ENCODE results near the gene GNPTAB. TPM values are rescaled to one million over a fixed set of nuclear protein-coding genes. Genes with fewer than 3 reads are reported as not detected.

GNPTAB gene
- total and polyA plus RNA-seq, 11 donors: 18.0 to 61.2 (median 44.9) TPM

GRCh38 chr12:101779200-101779599, 51.6 kb downstream of the GNPTAB start:
- WGBS, 4 donors: 82 to 97% (median 88%) methylated on average over 3 of the region's 3 CpGs
- DNase-seq (no peak), ATAC-seq (no peak)
- H3K9me3 ChIP-seq: no peaks in the 10 kb centered on the region
- peaks cover 0 to 33% (median 3%) of the 10 kb centered on the region in 12 donors for H3K4me1 ChIP-seq
- peaks cover 0 to 57% (median 24%) of the 10 kb centered on the region in 9 donors for H3K36me3 ChIP-seq
- intact Hi-C loops (cut with DNase I): loop anchor here in 3 of 10 donors (5.0 to 10.0 kb wide), 3 partner anchors 58 to 374 kb away; partner anchors contain the start of gene ARL1 (in 1 of the 3)
- no peak for TF ChIP-seq POLR2A (IDR thresholded peaks at IDR 0.05)
- no peak for TF ChIP-seq CTCF (IDR thresholded peaks at IDR 0.05)
- H3K27ac ChIP-seq: no peak overlapping the region
- no peaks in the 10 kb centered on the region for H3K27me3 ChIP-seq
- no peak overlapping the region for H3K4me3 ChIP-seq

GRCh38 chr12:101777978-101778377, 52.8 kb downstream of the GNPTAB start:
- ATAC-seq (peak; percentile 54 to 85 (median 70)), DNase-seq (peak in 3 of 5 donors; percentile 27 to 37 (median 34))
- Histone ChIP-seq H3K4me1 (peaks cover 0 to 36% (median 1%) of the 10 kb centered on the region in 12 donors), H3K27ac (peak overlapping the region in 4 of 12 donors; percentile 7 to 77 (median 34)), H3K36me3 (peaks cover 0 to 57% (median 24%) of the 10 kb centered on the region in 9 donors), H3K4me3 (no peak overlapping the region), H3K27me3 (no peaks in the 10 kb centered on the region), H3K9me3 (no peaks in the 10 kb centered on the region)
- intact Hi-C loops (cut with DNase I): loop anchor here in 3 of 10 donors (2.0 to 10.0 kb wide), 4 partner anchors 59 to 373 kb away; partner anchors contain the start of gene ARL1 (in 1 of the 3)
- WGBS, 4 donors: 42 to 51% (median 49%) methylated on average over 4 of the region's 4 CpGs
- TF ChIP-seq CTCF (IDR thresholded peaks at IDR 0.05) (no peak), POLR2A (IDR thresholded peaks at IDR 0.05) (no peak)

- peak in 1 of 4 donors; percentile 32 for ATAC-seq
- Histone ChIP-seq H3K9me3 (no peaks in the 10 kb centered on the region), H3K4me3 (no peak overlapping the region), H3K27ac (peak overlapping the region in 4 of 12 donors; percentile 7 to 77 (median 34)), H3K27me3 (no peaks in the 10 kb centered on the region), H3K4me1 (peaks cover 0 to 41% (median 1%) of the 10 kb centered on the region in 12 donors), H3K36me3 (peaks cover 0 to 57% (median 24%) of the 10 kb centered on the region in 9 donors)
- DNase-seq: no peak
- TF ChIP-seq POLR2A (IDR thresholded peaks at IDR 0.05): no peak
- TF ChIP-seq CTCF (IDR thresholded peaks at IDR 0.05): no peak
- intact Hi-C loops (cut with DNase I): loop anchor here in 3 of 10 donors (2.0 to 10.0 kb wide), 4 partner anchors 60 to 373 kb away; partner anchors contain the start of gene ARL1 (in 1 of the 3)
- WGBS, 4 donors: 63 to 74% (median 71%) methylated on average over 3 of the region's 3 CpGs
Observed at GRCh38 chr12:101777485-101777884, 53.3 kb downstream of the GNPTAB start.

GRCh38 chr12:101775816-101776215, 54.9 kb downstream of the GNPTAB start:
- Histone ChIP-seq H3K9me3 (no peaks in the 10 kb centered on the region), H3K27me3 (no peaks in the 10 kb centered on the region), H3K4me1 (peaks cover 0 to 53% (median 1%) of the 10 kb centered on the region in 12 donors), H3K36me3 (peaks cover 0 to 62% (median 21%) of the 10 kb centered on the region in 9 donors), H3K27ac (no peak overlapping the region), H3K4me3 (no peak overlapping the region)
- intact Hi-C loops (cut with DNase I): loop anchor here in 5 of 10 donors (2.0 to 10.0 kb wide), 5 partner anchors 55 to 371 kb away; partner anchors contain the start of genes GNPTAB (in 2 of the 5) and ARL1 (in 1 of the 5)
- TF ChIP-seq CTCF (IDR thresholded peaks at IDR 0.05) (no peak), POLR2A (IDR thresholded peaks at IDR 0.05) (no peak)
- ATAC-seq: no peak
- WGBS, 4 donors: 61 to 70% (median 66%) methylated on average over 2 of the region's 2 CpGs
- no peak for DNase-seq
